Activated CD8-positive, alpha-beta memory T cell treated with anti-CD3 and anti-CD28 coated beads, Interleukin-2, amount 50 U/mL, for 48 hours (primary cell): Measurements from ENCODE around the gene TTC34.
A peak's percentile ranks its signal among the peaks of the same experiment; 100 is the strongest.
"Not testable (repeated sequence)": the region's sequence is repeated elsewhere in the genome, so short reads cannot be mapped to it uniquely, and the experiment has no call there.

Experiments
- DNase-seq: peaks from one replicate; pipeline ENCODE4 v3.0.0-alpha.2; 2020

Gene TTC34

DNA sequence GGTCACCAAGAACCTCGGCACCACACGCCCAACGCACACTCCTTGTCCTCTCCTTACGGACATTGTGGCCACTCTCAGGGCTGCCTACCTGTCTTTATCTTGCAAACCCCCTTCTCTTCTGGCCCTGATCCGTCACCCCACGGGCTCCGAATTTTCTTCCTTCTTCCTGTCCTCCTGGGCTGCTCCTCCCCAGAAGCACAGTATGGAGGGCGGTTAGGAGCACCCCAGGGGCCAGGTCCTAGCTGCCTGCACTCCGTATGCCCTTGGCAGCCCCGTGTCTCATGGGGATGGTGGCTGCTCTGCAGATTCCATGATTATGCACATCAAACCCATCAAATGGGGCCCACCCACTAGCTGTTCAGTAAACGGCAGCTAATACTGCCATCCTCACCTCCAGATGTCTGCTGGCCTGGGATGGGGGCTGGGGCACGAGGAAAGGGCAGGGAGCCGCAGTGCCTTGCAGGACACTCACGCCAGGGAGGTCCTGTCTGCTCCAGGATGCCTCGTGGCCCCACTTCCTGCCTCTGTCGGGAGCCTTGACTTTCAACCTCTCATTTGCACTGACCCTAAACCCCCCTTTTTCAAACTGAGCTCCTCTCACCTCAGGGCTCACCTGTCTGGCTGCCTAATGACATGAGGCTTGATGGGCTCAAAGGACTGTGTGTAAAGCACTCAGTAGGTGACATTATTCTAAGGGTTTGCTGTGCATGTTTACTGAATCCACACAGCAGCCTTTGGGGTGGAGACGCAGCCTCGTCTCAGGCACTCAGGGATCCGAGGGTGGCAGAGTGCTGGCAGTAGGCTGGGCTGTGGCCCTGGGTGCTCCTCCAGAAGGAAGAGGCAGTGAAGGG lies 4.4 kb downstream of the TTC34 start:
- DNase-seq = no peak

DNA sequence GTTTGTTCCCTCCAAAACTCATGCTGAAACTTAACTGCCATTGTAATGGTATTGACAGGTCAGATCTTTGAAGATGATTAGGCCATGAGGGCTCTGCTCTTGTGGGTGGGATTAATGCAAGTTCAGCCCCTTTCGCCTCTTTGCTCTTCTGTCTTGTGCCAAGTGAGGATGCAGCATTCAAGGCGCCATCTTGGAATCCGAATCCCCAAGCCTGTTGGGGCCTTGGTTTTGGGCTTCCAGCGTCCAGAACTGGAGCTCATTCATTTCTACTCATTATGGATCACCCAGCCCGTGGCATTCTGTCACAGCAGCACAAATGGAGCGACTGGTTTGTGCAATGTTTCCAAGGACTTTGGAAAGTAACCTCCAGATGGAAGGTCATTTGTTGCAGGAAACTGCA lies 5.6 kb downstream of the TTC34 start:
- DNase-seq = no peak

DNA sequence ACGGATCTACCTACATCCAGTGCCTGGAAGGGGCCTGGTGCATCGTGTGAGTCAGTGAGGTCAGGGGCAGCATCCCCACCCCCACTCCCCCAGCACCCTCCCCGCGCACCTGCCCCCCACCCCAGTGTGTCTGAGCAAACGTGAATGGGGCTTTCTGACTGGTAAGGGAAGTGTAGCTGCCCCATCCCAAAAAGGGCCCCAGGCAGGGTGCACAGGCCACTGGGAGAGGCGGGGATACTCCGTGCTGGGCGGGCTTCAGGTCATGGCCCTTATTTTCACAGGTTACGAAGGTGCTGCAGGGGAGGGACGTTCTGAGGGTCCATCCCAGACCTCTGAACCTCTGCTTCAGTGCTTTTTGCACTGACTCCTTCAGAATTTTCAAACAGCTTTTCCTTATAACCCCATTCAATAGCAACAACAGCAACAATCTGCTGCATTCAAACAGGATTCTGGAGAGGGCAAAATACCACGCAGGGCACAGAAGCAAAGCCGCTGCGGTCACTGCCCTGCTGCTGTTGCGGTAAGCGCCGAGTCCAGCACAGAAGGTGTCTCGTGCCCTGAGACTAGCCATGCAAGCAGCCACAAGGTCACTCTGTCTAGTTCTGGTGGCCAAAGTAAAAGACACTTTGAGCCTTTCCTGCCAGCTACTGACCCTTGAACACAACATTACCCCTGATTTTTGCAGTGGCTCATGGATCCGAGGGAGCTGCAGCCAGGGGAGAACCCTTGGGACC lies 10.3 kb downstream of the TTC34 start:
- no peak for DNase-seq

DNA sequence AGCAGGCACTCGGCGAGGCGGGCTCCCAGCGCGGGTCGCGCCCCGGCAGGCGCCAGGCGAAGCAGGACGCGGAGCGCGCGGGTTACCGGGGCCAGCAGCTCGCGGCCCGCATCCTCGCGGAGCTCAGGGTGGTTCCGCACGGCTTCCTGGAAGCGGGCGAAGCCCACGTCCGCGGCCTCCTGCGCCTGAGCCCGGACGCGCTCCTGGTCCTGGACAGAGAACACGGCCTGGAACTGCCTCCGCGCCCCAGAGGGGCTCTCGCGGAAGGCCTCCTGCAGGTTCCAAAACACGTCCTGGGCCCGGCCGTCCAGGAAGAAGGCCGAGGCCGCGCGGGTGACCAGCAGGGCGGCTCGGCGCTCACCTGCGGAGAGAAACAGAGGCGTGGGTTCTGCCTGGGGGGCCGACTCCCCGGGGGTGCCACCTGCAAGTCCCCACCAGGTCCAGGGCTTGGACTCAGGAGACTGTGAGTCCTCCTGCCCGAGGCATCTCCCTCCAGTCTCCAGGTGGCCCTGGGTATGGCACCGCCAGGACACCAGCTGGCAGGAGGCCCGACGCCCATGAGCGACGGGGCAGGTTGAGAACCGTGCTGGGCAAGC lies 11.4 kb downstream of the TTC34 start:
- DNase-seq = no peak

DNA sequence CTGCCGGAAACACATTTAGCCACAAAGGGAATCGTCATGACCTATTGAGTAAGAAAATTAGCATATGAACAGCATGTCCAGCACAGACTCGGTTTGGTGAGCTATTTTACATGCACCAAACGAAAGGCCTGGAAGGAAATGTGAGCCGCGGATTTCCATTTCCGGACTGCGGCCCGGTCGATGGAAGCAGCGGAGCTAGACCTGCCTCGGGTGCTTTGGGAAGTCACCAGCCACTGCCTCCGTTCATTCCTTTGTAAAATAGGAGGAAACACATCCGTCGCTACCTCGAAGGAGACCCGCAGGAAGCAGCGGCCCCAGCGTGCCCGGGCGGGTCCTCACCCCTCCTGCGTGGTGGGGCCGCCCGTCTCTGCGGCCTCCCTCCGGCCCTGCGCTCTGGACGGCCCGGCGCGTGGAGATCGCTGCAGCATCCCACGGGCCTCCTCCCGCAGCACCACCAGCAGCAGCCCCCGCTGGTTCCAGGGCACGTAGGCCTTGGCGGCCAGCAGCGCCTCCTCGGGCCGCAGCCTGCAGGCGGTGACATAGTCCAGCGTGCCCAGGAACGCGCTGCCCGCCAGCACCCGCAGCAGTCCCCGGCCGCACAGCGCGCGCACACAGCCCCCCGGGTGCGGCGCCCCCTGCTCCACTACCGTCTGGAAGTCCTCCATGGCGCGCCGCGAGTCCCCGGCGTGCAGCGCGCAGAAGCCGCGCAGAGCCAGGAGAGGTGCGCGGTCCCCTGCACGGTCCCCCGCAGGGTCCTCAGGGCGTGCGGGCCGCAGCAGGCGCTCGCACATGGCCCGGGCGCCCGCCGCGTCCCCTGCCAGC lies 12.1 kb downstream of the TTC34 start:
- no peak for DNase-seq

DNA sequence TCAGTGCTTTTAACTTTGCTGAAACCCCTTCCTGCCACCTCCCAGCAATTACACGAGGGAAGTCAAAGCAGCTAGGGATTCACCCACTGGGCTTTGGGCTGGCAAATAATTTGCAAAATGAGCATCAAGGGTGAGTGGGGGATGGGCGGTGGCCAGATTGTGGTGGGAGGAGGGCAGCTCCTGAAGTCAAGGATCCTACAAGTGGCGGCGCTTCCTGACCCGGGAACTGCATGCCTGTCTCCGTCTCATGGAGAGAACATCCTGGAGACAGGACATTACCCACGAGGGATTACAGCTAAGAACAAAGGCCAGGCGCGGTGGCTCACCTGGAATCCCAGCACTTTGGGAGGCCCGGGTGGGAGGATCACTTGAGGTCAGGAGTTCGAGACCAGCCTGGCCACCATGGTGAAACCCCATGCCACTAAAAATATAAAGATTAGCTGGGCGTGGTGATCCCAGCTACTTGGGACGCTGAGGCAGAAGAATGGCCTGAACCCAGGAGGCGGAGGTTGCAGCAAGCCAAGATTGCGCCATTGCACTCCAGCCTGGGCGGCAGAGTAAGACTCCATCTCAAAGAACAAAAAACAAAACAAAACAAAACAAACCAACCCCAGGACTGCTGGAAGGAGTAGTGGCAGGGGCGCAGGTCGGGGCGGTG lies 12.9 kb downstream of the TTC34 start:
- DNase-seq = peak; percentile 42

DNA sequence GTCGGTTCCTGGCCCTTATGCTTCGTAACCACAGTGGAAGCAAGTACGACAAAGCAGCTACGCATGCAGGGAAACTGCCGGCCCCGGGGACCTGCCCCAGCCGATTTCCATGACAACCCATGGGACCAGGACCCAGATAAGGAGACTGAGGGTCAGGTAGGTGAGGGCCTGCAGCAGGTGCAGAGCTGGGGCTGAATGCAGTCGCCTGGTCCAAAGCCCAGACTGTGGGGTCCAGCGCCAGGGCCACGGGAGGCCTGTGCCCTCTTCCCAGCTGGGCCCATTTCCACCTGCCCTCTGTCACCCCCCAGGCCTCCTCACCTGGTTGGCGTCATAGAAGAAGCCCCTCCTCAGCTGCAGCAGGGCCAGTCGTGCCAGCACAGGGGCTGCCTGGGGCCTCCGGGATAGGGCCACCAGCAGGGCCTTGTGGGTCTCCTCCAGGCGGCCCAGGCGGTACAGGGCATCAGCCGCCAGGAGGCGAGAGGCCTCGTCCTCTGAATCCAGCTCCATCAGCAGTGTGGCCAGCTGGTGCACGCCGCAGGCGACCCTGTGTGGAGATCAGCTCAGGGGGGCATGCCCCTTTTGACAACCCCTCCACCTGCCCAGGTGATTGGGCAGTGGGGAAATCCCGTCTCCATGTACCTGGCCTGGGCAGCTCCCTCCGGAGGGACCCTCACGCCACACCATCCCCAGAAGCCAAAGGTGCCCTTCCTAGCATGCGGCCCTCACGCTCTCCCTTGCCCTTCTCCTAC lies 14.2 kb downstream of the TTC34 start:
- peak; percentile 48 for DNase-seq

DNA sequence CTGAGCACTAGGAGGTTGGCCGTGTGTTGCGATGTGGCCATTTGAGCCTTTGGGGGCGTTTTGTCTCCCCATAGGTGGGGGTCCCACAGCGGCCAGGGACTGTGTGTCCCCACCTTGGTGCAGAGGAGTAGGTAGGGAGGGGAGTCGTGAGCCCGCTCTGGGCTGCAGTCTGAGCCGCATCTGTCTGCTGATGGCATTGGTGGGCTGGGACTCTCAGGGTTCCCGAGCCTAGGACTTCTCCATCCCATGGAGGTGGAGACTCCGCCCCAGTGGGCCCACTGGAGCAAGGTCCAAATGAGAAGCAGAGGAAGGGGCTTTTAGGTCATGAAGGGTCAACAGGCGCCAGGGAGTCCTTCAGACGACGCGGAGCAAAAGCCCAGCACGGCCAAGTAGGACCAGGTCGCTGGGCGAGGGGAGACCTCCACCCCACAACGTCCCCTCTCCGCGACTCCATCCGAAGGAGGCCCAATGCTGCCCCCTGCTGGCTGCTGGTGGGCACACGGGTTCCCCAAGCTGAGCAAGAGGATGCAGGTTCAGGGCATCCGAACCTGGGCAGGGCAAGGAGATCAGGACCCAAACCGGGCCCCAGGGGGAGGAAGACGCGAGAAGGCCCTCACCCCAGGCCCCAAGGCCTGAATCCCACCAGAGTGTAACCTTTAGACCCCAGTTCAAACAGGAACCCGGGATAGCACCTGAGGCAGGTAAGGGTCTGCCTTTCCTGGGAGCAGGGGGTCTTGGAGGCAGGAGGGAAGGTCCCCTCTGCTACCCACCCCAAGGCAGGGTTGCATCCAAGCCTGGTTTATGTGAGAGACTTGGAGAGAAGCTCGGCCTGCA lies 14.9 kb downstream of the TTC34 start:
- peak; percentile 93 for DNase-seq

DNA sequence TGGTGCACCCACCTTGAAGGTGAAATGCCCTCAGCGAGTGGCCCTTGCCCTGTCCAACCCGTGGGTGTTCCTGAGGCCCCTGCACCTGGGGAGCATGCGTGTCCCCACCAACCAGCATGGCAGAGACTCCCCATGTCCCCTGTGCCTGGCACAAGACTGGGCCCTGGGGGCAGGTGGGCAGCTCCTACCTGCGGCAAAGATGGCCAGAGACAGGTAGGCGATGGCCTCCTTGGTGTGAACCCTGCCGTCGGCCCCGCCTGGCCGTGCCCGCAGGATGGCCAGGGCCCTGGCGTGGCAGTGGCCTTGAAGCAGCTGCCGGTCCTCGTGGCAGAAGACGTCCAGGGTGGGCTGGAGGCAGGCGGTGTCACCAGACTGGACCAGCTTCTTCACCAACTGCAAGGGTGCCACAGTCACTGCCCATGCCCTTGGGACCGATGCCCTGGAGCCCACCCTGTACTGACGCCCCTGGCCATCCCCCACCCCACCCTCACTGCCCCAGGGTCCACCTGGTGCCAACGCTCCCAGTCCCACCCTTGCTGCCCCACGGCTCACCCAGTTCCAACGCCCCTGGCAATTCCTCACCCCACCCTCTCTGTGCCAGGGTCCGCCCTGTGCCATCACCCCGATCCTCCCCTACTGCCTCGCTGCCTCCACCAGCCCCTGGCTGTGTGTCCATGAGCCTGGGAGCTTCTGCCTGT lies 15.7 kb downstream of the TTC34 start:
- DNase-seq = peak; percentile 43

DNA sequence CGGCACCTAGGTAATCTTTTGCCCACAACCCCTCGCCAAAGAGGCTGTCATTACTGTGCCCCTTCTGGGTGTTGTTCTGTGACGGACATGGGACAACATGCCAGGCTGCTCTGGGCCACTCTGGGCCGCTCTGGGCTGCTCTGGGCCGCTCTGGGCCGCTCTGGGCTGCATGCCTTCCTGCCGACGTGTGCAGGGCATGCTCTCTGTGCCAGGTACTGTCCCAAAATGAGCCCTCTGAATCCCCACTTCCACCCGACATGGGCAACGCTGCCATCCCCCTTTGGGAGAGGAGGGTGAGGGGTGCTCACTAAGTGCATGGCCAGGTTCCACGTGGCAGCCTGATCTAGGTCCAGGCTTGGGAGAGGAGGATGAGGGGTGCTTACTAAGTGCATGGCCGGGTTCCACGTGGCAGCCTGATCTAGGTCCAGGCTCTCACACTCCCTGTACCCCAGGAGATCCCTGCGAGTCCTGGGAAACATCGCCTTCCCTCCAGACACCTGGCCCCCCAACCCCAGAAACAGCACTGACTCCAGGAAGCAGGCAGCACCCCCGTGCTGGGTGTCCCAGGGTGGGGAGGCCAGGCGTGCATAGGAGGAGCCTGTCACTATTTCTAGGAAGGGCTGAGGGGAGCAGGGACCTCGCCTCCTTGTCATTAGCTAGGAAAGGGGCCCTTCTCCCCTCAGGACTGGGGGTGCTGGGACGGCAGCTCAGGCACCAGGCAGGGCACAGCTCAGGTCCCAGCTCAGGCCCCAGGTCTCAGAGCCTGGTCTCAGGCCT lies 16.5 kb downstream of the TTC34 start:
- peak; percentile 13 for DNase-seq

DNA sequence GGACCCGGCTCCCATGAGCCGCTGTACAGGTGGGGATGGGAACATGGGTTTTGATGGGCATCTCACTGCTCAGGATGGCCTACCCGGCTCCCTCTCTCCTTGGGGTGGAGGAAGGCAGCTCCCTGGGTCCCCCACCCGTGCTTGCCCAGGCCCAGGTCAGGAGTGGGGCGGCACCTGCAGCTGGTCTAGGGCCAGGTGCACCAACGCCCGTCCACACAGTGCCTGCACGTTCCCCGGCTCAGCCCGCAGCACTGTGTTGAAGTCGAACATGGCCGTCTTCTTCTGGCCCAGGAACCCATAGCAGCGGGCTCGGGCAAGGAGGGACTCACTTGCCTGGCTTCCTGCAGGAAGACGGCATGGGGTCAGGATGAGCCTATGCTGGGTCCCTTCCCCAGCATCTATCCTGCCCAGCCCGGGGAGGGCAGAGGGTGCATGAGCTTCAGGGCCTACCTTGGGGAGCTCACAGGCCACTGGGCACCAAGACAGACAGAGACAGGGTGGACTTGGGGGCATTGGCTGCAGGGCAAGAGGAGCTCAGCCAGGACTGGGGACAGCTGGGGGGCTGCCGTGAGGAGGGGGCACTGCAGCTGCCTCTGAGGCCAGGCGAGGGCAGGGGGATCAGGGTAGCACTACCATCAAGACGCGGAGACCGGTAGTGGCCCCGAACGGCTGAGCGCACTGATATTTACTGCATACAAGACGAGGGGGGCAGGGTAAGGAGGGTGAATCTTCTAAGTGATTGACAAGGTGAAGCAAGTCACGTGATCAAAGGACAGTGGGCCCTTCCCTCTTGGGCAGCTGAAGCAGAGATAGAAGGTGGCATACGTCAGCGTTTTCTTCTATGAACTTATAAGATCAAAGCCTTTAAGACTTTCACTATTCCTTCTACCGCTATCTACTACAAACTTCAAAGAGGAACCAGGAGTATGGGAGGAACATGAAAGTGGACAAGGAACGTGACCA lies 17.8 kb downstream of the TTC34 start:
- peak; percentile 36 for DNase-seq

DNA sequence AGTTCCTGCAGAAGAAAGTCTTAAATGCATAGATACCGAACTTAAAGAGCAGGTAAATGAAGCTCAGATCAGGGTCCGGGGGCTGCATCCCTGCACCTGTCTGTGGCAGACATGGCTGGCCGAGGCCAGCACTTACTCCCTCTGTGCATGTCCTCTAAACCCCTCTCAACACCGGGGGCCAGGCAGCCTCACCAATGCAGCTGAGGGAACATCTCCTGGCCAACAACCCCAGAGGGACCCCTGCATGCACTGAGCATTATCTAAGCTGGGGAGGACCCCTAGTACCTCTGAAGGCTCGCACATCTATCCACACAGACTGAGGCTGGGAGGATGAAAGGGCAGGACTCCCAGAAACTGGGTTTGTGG lies 18.4 kb downstream of the TTC34 start:
- peak; percentile 20 for DNase-seq

DNA sequence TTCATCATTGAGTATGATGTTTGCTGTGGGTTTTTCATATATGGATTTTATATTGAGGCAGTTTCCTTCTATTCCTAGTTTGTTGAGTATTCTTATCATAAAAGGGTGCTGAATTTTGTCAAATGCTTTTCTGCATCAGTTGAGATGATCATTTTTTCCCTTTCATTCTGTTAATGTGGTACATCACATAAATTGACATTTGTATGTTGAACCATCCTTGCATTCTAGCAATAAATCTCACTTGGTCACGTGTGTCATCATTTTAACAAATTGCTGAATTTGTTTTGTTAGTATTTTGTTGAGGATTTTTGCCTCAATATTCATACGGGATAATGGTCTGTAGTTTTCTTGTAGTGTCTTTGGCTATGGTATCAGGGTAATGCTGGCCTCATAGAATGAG lies 19.9 kb downstream of the TTC34 start:
- DNase-seq = no peak

DNA sequence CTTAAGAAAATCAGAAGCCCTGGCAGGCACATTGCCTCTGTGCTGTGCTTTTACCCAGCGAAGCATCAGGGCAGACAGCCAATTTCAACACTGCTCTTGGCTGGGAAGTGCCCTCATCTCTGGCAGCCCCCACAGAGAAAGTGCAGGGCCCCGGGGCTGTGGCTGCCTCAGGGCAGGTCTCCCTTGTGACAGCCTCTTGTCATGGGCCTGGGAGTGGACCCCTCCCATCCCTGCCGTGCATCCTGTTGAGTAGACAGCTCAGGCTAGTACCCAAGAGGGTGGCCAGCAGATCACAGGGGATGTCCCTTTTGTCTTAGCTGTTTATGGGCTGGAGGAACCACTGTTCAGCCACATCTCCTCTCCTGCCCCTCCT lies 23.3 kb downstream of the TTC34 start:
- DNase-seq = no peak

DNA sequence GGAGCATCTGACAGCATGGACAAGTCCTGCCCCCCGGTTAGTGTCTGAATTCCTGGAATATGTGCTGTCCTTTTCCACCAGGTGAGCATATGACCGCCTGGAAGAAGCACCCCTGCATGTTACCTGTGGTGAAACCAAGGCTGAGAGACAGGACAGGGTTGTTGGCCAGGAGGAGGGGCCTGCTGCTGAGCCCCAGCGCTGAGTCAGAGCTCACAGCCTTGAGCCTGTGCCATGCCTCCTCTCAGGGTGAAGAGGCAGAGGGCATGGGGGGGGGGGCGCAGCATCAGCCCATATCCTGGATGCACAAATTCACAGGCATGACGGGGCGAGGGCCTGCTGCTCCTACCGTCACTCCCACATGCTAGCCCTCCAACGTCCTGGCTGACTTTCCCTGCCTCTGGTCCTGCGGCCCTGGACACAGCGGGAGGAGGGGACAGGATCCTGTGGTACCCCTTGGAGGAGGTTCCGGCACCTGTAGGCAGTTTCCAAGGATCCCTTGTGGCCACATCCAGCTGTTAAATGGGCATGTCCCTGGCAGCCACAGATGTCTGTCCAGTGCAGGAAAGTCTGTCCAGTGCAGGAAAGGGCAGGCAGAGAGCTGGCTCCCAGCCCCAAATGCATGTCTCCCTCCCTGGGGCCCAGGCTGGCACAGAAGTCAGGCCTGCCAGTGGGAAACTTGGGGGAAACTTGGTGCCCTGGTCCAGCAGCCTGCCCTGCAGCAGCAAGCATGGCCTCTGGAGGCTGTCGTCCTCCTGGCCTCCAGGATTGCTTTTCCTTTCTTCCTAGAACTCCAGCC lies 23.9 kb downstream of the TTC34 start:
- DNase-seq = no peak

DNA sequence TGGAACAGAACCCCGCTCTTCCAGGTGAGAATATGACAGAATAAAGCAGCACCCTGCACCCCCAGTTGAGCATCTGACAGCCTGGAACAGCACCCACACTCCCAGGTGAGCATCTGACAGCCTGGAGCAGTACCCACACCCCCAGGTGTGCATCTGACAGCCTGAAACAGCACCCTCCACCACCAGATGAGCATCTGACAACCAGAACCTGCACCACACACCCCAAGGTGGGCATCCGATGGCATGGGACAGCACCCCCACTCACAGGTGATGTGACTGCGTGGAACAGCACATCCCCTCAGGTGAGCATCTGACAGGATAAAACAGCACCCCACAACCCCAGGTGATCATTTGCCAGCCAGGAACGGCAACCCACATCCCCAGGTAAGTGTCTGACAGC lies 26.2 kb downstream of the TTC34 start:
- not testable (repeated sequence) for DNase-seq

DNA sequence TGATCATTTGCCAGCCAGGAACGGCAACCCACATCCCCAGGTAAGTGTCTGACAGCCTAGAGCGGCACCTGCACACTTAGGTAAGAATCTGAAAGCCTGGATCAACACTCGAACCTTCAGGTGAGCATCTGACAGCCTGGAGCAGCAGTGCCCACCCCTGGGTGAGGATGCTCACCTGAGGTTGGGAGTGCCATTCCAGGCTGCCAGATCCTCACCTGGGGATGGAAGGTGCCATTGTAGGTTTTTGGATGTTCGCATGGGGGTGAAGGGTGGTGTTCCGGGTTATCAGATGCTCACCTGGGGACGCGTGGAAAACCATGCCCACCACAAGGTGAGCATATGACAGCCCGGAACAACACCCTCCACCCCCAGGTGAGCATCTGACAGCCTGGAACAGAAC lies 33.4 kb downstream of the TTC34 start:
- not testable (repeated sequence) for DNase-seq
